NT2/D1 (cell line): ENCODE measurements around the gene TMEM119.

Experiments
- YY1 ChIP-seq: IDR thresholded peaks from 2 replicates; pipeline ENCODE4 v1.6.1; 2011; ENCODE audit not compliant: insufficient read length, insufficient read depth
- ZNF274 ChIP-seq: IDR thresholded peaks from 2 replicates; pipeline ENCODE4 v1.6.1; 2011; ENCODE audit warnings: mild to moderate bottlenecking, low read depth, low read length

DNA sequence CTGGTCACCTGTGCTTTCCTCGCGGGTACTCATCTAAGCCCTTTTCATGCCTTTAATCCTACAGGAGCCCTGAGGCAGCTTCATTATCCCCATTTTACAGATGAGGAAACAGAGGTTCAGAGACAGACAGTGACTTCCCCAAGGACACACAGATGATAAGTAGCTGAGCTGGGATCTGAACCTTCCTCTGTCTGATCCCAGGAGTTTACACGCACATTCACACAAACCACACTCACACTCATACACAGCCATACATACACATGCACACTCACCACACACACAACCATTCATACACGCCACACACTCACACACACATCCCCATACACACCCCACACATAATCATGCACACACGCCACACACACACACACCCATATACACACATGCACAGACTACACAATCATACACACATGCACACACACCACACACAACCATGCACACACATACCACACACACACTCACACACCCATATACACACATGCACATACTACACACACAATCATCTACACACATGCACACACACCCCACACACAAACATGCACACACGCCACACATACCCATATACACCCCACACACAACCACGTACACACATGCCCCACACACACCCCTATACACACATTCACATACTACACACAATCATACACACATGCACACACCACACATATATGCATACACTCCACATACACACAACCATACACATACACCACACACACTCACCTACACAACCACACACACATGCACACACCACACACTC lies 2.7 kb downstream of the TMEM119 start:
- TF ChIP-seq YY1, result no peak
- no peak for TF ChIP-seq ZNF274
